HUDEP-2 (cell line): ENCODE results near the gene CNKSR3.
"Not testable (repeated sequence)": the region's sequence is repeated elsewhere in the genome, so short reads cannot be mapped to it uniquely, and the experiment has no call there.

Source experiments
- DNase-seq, 76 experiments: peaks; one replicate each; lab custom pipeline; 2025; ENCODE audit not compliant: unreplicated experiment in 76 of 76; lab: John Stamatoyannopoulos, UW

The CNKSR3 gene

DNA sequence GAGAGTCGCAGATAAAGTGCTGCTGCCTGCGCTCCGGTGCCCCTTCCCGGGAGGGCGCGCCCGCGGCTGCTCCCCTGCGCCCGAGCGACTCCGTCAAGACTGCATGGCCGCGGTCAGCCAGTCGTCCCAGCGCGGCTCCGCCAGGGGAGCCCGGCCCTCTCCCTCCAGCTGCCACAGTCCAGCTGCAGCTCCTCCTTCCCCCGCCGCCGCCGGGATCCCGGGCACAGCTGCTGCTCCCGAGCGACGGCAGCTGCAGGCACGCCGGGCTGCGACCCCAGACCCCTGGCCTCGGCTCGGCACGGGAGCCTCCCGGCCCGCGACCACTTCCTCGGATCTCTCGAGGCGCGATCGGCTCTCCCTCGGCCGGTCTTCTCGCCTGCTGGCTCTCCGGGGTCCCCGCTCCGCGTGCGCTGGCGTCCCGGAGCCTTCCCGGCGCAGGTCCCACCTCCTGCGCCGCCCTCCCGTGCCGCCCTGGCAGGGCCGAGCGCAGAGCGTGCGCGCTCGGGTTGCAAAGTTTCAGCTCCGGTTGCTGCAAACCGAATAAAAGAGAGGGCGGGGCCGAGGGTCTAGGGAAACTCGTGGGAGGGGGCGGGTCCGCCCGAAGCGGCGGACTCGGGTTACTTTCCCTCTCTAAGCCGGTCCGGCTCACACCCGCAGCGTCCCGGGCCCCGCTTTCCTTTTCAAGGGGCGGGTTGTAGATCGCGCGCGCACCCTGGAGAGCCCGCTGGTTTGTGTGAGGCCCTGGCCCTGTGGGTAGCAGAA, at the start of gene CNKSR3:
CNKSR3 (minus strand) TSS at position 542 of the 762 bp plus-strand sequence. CDS start 571 bp downstream, outside the sequence.
- peak in 74 of 76 experiments; percentile 66 to 97 (median 92) for DNase-seq

DNA sequence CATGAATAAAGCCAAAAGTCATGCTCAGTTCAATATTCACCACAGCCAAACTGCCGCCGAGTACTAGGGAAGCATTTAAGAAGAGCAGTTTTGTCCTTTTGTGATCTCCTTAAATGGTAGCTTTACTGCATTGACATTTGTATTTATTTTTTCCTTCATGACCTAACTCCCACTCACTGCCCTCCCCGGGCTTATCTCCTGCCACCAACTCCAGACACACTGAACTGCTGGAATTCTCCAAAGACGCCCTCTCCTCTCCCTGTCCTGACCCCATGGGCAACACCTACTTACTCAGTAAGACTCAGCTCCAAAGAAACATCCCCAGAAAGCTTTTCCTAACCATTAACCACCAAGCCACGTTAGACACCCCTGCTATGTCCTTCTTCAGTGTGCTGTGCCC, 48.5 kb upstream of the CNKSR3 start:
- DNase-seq = peak in 1 of 76 experiments; percentile 32

DNA sequence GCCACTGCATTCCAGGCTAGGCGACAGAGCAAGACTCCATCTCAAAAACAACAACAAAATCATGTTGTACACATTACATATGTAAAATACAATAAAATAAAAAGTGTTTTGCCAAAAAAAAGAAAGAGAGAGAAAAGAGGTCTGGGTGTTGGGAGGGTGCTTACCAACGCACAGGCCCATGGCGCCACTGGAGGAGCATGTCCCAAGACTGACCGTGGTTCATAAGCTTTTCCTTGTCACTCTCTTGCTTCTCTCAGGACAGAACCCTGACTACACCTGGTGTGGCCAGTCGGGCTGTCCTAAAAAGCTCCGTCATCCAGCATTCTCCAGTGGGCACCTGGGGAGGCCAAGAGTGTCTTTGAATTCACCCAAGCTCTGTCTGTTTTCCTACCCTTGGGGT, 48.0 kb upstream of the CNKSR3 start:
- no peak for DNase-seq

DNA sequence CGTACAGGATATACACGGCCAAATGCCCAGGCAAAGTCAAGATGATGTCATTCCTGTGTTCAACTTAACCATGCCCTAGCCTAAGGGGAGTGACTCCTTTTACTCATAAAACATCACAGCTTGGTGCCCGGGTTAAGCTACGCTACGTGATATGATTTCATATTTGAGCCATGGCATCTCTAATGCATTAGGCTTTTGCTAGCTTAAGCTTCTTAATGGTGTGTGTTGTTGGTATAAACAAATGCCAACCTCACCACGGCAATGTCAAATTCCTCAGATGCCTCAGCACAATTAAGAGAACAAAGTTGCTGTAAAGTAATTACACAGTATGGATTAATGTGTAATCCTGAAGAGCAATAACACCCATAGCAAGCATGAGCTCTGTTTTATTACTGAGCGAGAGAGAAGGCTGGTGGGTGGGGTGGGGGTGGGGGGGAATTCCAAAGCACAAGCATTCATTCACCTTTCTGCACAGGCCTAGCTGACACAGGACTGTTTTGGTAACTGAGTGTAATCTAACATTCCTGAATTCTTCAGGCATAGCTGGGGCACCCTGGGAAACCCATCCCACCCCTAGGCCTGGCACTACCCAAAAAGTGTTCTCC, 44.7 kb upstream of the CNKSR3 start:
- DNase-seq = no peak

DNA sequence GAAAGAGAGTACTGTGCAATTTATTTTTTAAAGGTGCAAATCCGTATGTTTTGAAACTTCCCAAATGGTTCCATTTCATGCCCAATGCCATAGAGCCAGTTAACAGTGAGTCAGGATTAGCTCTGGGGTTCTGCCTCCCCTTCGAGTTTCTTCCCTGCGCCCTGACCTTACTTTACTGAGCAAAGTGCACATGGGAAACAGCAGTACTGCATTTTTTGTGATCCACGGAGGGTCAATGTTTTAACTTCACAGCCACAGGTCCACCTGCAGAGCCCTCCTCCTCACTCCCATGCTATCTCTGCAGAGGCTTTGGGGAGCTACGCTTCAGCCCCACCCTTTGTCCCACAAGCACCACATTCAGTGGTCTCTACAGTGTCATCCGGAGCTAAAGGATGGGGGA, 44.0 kb upstream of the CNKSR3 start:
- no peak for DNase-seq

DNA sequence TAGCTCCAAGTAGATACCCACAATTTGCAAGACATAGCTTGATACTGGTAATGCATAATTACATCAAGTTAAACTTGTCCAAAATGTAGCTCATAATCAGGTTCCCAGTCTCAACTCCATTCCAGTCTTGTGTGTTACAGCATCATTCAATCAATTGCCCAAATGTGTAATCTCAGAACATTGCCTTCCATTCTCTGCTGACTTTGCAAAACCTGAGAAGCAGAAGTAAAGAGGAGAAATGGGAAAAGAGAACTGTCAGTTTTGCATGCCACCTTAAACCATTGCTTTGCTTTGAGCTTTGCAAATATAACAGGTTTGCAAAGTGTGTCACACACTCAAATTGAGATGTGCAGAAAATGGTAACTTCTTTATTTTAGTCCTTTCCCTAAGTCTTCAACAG, 40.3 kb upstream of the CNKSR3 start:
- DNase-seq = no peak

DNA sequence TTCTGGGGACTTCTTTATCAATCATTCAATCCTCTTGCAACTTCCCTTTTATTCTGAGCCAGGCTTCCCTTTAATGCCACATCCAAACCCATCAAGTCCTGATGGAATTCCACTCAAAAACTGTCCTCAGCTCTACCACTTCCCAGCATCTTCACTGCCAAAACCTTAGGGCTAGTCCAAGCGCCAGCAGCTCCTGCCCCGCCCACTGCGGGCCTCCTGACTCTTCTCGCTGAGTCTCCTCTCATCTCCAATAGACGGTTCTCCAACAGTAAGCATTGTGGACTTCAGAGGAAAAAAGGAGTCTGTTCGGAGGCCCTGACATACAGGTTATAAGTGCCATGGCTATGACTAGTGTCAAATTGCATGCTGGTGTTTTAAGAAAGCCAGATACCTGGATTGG, 38.7 kb upstream of the CNKSR3 start:
- DNase-seq = no peak

DNA sequence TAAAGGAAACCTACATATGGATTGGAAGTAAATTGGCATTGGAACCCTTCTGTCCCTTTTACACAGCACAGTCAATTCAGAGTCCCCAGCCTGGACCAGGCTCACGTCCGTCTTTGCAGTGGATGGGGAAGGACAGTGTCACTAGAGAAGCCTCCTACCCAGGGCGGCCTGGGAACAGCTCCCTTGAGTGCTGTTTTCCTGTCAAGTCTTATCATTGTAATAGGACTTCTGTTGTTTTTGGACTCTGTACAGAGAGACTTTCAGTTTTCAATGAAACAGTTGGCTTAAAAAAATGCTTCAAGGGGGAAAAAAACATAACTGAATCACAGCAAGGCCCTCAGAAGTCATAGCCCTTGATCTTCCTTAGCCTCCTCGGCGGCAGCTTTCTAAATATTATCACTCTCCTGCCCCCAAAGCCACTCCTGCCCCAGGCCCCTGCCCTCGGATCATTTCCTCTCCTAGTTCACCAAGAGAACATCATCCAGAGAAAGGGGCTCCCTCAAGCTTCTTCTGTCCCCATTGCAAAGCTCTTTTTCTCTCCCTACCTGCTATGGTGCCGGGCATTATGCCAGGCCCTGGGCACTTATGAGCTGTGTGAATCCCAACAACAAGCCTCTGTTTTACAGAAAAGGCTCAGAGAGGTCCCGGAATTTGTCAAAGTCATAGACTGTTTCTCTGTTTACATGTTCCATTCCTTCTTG, 37.8 kb upstream of the CNKSR3 start:
- DNase-seq = no peak

DNA sequence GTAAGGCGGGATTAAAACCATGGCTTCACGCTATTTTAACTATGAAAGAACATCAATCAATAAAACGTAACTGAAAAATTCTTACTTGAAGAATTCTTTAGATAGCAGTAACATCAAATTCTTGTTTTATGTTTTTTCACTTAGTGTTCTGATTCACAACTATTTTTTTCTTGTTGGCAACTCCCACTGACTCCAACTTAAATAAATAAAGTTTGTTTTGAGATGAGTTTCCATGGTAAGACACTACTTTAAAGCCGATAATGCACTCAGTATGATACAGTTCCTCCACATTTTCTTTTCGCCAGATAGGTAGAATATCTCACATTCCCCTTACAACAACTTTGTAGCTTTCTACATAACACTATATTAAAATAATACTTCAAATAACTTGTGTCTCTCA, 33.1 kb upstream of the CNKSR3 start:
- DNase-seq = no peak

DNA sequence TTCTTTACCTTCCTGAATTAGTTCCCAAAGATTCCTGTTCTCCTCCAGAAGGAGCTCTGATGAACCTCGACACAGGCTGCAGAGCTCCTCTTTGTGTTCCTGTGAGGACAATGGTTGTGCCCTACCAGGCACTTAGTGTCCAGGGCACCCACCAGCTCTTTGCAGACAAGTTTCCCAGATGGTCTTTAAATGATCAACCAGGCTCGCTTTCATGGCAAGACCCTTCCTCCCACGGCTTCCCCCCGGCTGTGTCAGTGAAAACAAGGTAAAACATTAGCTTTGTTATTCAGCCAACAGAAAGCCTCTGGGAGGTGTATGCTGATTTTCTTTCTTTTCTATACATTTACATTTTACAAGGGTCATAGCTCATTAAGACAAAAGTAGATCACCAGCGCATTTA, 32.3 kb upstream of the CNKSR3 start:
- DNase-seq = no peak

DNA sequence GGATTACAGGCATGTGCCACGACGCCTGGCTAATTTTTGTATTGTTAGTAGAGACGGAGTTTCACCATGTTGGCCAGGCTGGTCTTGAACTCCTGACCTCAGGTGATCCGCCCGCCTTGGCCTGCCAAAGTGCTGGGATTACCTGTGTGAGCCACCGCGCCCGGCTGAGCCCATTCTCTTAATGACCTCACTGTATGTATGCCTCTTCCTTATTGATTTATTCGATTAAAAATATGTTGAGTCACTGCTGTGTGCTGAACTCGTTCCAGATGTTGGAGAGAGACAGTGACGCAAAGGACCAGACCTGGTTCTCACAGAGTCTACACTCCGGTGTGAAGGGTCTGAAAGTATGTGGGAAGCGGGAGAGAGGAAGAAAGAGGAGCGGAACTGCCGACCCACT, 31.4 kb upstream of the CNKSR3 start:
- not testable (repeated sequence) for DNase-seq

DNA sequence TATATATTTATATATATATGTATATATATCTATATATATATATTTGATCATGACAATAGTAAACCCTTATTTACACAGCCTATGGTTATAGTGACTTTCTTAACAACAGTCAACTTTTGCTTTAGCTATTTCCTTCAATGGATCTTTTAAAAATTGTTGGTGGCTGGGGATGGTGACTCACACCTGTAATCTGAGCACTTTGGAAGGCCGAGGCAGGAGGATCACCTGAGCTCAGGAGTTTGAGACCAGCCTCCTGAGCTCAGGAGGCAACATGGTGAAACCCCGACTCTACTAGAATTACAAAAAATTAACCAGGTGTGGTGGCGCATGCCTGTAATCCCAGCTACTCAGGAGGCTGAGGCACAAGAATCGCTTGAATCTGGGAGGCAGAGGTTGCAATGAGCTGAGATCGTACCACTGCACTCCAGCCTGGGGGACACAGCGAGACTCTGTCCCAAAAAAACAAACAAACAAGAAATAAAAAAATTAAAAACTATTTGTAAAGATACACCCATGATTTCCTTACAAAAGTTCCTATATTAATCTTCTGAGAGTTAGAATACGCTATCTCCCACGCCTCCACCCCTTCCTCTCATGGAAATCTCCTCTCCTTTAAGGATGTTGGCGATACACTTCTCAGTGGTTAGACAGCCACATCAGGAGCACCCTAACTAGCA, 29.2 kb upstream of the CNKSR3 start:
- DNase-seq = no peak

DNA sequence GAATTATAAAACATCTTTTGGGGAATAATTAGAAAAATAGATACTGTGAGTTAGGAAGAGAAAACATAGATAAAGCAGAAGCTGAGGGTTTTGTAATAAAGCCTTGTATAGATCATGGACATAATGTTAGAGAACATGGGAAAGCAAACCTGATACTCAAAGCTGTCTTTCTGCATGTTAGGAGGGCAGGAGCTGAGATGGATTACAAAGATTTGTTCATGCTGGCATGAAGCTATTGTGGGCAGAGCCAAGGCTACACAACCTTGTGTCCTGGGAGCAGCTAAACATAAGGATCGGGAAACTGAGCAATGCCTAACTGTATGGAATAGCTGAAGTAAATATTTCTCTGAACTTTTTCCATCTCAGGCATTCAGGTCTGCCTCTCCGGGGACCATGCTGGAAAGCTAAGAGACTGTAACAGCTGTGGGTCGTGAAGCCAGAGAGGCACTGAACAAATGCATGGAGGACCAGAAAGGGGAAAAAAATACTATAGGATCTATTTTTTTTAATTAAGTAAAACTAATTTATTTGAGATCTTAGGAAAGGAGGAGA, 28.2 kb upstream of the CNKSR3 start:
- DNase-seq = no peak

DNA sequence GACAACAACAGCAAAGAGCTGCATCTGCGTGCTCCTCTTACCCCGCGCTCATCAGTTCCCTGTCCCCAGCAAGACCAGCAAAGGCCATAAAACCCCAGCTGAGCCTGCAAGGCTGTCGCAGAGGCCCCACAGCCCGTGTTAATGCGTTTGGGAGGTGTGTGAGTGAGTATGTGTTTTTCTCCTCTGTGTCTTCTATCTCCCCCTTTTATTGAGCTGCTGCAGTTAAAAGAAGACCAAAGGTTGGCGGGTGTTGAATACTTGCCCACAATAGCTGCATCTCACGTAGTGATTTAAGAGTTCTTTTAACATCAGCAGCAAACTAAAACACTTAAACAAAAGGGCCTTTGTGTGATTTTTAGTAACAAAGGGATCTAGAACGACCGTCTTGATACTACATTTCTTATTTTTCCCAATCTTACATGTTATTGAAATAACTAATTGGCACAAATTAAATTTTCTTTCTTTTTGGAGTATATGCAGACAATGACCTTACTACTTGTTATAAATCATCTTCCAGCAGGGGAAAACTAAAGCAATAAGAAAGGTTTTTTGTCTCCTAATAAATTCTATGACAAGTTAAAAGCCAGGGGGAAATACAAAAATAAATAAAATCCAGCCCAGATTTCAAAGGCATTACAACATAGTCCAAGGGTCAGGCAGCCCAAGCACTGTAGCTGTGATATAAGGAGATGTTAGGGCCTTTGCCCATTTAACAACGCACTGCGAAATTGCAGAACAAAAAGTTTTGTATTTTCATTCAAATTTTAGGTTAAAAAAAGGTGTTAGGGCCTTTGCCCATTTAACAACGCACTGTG, 27.2 kb upstream of the CNKSR3 start:
- DNase-seq = no peak

DNA sequence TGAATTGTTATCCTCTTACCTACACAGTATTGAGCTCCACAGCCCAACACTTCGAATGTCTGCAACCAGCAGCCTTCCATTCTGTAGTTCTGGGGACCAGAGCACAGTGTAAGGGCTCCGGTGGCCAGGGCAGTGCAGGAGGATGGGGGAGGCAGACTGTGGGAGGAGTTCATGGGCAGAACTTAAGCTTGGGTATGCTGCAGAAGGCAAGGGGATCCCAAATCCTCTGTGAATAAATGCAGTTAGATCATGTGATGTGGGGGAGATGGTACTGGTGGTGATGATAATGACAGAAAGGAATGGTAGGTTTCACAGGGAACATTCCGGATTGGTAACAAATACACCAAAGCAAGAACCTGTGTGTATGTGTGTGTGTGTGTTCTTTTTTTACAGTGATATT, 26.5 kb upstream of the CNKSR3 start:
- DNase-seq = no peak

DNA sequence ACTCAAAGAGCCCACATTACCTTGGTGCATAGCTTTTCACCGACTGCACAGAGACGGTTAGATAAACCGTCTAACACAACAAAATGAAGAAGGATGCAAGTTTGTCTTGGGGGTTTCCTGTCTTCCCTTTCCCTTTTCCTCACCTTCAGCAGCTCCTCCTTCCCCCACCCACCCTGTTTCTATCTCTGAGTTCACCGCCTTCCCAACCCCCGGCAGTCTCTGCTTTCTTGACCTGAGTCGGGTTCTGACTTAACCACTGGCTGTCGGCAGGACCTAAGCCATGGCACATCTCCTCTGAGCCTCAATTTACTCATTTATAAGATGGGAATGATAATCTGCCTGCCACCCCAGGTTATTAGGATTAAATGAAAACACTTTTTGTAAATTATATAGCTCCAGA, 25.8 kb upstream of the CNKSR3 start:
- no peak for DNase-seq

DNA sequence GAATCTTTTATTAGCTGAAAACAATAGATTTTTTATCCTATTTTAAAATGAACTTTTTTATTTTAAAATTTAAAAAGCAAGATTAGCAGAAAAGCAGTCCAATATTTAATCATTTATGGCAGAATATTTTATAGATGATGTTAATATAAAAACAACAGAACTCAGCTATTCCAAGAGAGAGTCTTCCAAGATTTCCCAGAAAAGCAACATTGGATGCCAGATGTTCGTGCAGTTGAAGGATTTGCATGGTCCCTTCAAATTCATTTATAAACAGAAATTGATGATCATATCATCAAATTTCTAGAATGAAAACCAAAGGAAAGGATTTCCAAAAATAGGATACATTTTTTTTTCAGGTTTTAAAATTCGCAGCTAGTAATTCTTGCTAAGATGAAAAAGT, 25.4 kb upstream of the CNKSR3 start:
- DNase-seq = no peak

DNA sequence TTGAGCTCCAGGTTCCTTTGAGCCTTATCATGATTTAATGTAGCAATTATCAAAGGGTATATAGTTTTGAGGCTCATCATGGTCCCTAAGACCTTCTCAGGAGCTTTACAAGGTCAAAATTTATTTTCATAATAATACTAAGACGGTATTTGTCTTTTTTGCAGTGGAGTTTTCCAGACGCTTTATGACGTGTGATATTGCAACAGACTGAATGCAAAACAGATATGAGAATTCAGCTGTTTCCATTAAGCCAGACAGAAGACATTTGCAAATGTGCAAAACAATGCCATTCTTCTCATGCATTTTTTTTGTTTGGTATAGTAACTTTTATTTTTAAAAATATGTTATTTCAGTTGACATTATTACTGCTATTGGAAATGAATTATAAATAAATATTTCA, 24.7 kb upstream of the CNKSR3 start:
- no peak for DNase-seq

DNA sequence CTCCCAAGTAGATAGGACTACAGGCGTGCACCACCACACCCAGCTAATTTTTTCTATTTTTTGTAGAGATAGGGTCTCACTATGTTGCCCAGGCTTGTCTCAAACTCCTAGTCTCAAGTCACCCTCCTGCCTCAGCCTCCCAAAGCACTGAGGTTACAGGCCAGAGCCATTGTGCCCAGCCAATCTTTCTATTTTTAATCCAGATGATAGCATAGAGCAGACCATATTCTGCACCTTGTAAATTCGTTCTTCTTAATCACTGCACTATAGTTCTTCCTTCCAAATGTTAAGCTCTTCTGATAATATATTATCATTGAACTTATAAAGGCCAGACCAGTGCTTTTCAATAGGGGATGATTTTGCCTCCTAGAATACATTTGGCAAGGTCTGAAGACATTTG, 24.0 kb upstream of the CNKSR3 start:
- DNase-seq = no peak

DNA sequence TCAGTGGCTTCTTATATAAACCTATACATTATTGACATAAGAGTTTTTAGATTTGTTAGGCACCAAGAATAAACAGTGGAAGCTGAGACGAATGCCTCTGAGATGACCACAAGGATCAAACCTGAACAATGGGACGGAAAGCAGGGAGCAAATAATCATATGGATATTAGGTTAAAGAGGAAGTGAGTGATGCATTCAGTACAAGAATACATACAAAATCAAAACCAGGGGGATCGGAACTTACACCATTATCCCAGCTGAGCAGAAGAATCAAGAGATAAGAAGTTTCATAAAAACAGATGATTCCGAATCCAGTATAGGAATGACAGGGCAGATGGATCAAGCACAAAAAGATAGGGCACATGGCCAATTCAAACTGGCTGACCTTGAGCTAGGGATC, 21.9 kb upstream of the CNKSR3 start:
- no peak for DNase-seq
